Activated CD4-positive, alpha-beta memory T cell treated with anti-CD3 and anti-CD28 coated beads for 36 hours (primary cell): Measurements from ENCODE around the gene SPOUT1. TPM values are rescaled to one million over a fixed set of nuclear protein-coding genes. Genes with fewer than 3 reads are reported as not detected.
"Not testable (repeated sequence)": the region's sequence is repeated elsewhere in the genome, so short reads cannot be mapped to it uniquely, and the experiment has no call there.

Experiments
- CTCF ChIA-PET: fragments of 350-600 bp; sonication (Branson Sonifier 250); formaldehyde crosslinking; loops from one replicate; lab custom pipeline; 2021; ENCODE audit warnings: antibody characterized with exemption, inconsistent platforms; lab: Charles Lee
- POLR2A ChIA-PET: fragments of 350-600 bp; sonication (Branson Sonifier 250); formaldehyde crosslinking; loops from one replicate; lab custom pipeline; 2021; ENCODE audit warnings: antibody characterized with exemption; lab: Charles Lee
- DNase-seq: peaks from one replicate; pipeline ENCODE4 v3.0.0-alpha.2; 2020
- H3K27ac Mint-ChIP-seq: one replicate; pipeline ENCODE4 v1.8.0; 2021; ENCODE audit warnings: mixed read lengths
- H3K27me3 Mint-ChIP-seq: one replicate; pipeline ENCODE4 v1.8.0; 2021; ENCODE audit warnings: mixed read lengths
- H3K36me3 Mint-ChIP-seq: one replicate; pipeline ENCODE4 v1.8.0; 2021; ENCODE audit warnings: mixed read lengths
- H3K4me1 Mint-ChIP-seq: one replicate; pipeline ENCODE4 v1.8.0; 2021; ENCODE audit warnings: low read depth, mixed read lengths
- H3K4me3 Mint-ChIP-seq: one replicate; pipeline ENCODE4 v1.8.0; 2021; ENCODE audit warnings: mild to moderate bottlenecking, mixed read lengths
- H3K9me3 Mint-ChIP-seq: one replicate; pipeline ENCODE4 v1.8.0; 2021; ENCODE audit warnings: mixed read lengths
- intact Hi-C: fragments of 100-400 bp; cut with micrococcal nuclease; formaldehyde crosslinking; loops from one replicate; pipeline ENCODE4 v1.15.1; 2023
- total RNA-seq, 2 experiments: library from RNA; stranded (reverse); gene quantifications; one replicate each; pipeline ENCODE4 v1.2.3, GENCODE V29; 2021

Gene SPOUT1
- total RNA-seq, 2 experiments from 2014 or later = 89.2 to 94.2 TPM

DNA sequence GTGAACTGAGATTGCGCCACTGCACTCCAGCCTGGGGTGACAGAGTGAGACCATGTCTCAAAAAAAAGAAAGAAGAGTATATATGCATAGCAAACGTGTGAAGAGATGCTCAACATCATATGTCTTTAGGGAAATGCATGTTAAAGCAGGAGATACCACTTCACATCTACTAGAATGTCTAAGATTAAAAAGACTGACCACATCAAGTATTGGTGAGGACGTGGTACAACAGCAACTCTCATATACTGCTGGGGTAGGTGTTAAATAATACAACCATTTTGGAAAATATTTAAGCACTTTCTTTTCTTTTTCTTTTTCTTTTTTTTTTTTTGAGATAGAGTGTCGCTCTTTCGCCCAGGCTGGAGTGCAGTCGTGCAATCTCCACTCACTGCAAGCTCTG is 44.2 kb downstream of the SPOUT1 start:
- DNase-seq = no peak
- no peaks in the 10 kb centered on the region for H3K27me3 Mint-ChIP-seq
- H3K27ac Mint-ChIP-seq = peak overlapping the region; percentile 23
- POLR2A ChIA-PET = interaction anchor here (2.1 kb wide), 1 partner anchor 14 kb away, joined by 5 read pairs; no protein-coding TSS in a partner anchor
- no peak overlapping the region for H3K4me3 Mint-ChIP-seq
- H3K4me1 Mint-ChIP-seq = peaks cover 13% of the 10 kb centered on the region
- intact Hi-C loops = loop anchor here (5.0 kb wide), 1 partner anchor 42 kb away; the partner anchor contains the start of gene SPOUT1
- peaks cover 2% of the 10 kb centered on the region for H3K36me3 Mint-ChIP-seq
- CTCF ChIA-PET = no interaction called here
- peaks cover 4% of the 10 kb centered on the region for H3K9me3 Mint-ChIP-seq

DNA sequence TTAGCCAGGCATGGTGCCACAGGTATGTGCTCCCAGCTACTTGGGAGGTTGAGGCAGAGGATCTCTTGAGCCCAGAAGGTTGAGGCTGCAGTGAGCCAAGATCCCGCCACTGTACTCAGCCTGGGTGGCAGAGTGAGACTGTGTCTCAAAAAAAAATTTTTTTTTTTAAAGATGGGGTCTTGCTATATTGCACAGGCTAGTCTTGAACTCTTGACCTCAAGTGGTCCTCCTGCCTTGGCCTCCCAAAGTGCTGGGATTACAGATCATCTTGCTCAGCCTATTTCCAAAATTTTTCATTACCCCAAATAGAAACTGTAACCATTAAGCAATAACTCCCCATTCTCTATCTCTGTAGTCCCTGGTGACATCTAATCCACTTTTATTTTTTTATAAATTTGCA is 46.9 kb downstream of the SPOUT1 start:
- H3K4me1 Mint-ChIP-seq = no peaks in the 10 kb centered on the region
- POLR2A ChIA-PET = no interaction called here
- no peak overlapping the region for H3K4me3 Mint-ChIP-seq

DNA sequence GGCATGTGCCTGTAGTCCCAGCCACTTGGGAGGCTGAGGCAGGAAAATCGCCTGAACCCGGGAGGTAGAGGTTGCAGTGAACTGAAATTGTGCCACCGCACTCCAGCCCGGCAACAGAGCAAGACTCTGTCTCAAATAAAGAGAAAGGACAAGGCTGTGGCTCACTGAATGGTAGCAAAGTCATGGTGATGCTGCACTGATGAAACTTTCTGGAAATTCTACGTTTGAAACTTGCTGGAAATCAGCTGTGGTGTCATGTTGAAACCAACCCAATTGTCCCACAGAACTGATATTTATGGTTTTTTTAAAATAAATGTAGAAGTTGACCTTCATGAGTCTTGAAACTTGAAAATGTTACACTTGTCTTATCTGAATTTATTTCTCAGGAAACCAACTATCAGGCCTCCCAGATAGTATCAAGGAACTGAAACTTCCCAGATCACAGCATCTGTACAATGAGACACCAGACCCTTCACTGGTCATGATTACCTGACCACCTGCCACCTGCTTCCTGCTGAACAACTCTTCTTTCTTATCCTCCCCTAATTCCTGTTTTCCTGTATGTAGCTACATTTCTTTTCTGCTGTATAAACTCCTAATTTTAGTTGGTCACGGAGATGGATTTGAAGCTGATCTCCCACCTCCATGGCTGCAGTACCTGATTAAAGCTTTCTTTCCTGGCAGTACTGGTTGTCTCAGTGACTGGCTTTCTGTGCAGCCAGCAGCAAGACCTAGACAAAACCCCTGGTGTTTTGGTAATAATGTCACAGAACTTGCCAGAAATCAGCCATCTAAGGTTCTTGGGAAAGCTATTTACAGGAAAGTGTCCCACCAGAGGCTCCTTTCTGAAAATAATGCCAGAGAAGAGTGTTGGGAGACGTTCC is 48.2 kb downstream of the SPOUT1 start:
- intact Hi-C loops = no loop called here
- CTCF ChIA-PET = interaction anchor here (0.5 to 2.3 kb wide), 2 partner anchors 37 to 81 kb away, joined by 3 to 12 read pairs; partner anchors contain the start of gene ENDOG
- no peak overlapping the region for H3K4me3 Mint-ChIP-seq
- DNase-seq = no peak
- peaks cover 4% of the 10 kb centered on the region for H3K9me3 Mint-ChIP-seq
- H3K27me3 Mint-ChIP-seq = no peaks in the 10 kb centered on the region
- no peaks in the 10 kb centered on the region for H3K4me1 Mint-ChIP-seq
- H3K36me3 Mint-ChIP-seq = no peaks in the 10 kb centered on the region
- H3K27ac Mint-ChIP-seq = no peak overlapping the region
- POLR2A ChIA-PET = no interaction called here

More for the DNA sequence above, 46.9 kb downstream of the SPOUT1 start:
- peaks cover 4% of the 10 kb centered on the region for H3K9me3 Mint-ChIP-seq
- intact Hi-C loops = no loop called here
- no peak for DNase-seq
- CTCF ChIA-PET = interaction anchor here (2.3 kb wide), 1 partner anchor 36 kb away, joined by 12 read pairs; the partner anchor contains the start of gene ENDOG
- no peaks in the 10 kb centered on the region for H3K36me3 Mint-ChIP-seq
- H3K27me3 Mint-ChIP-seq = no peaks in the 10 kb centered on the region
- H3K27ac Mint-ChIP-seq = no peak overlapping the region

- CTCF ChIA-PET, H3K27ac Mint-ChIP-seq, intact Hi-C loops, H3K27me3 Mint-ChIP-seq, H3K36me3 Mint-ChIP-seq, H3K4me1 Mint-ChIP-seq, DNase-seq, POLR2A ChIA-PET, H3K9me3 Mint-ChIP-seq, H3K4me3 Mint-ChIP-seq: not testable (repeated sequence)
These were observed 49.5 kb downstream of the SPOUT1 start for GRCh38 chr9:128780093-128780492.

- H3K4me1 Mint-ChIP-seq = peaks cover 9% of the 10 kb centered on the region
- DNase-seq = no peak
- ChIA-PET POLR2A (no interaction called here), CTCF (no interaction called here)
- H3K27ac Mint-ChIP-seq = no peak overlapping the region
- intact Hi-C loops = loop anchor here (5.0 kb wide), 1 partner anchor 172 kb away; the partner anchor contains the start of genes DOLK and NUP188
- no peaks in the 10 kb centered on the region for H3K27me3 Mint-ChIP-seq
- no peaks in the 10 kb centered on the region for H3K36me3 Mint-ChIP-seq
- no peaks in the 10 kb centered on the region for H3K9me3 Mint-ChIP-seq
- H3K4me3 Mint-ChIP-seq = no peak overlapping the region
These were observed 54.8 kb downstream of the SPOUT1 start for GRCh38 chr9:128774804-128775203.

- ChIA-PET POLR2A (no interaction called here), CTCF (interaction anchor here (1.3 kb wide), 1 partner anchor 71 kb away, joined by 4 read pairs; the partner anchor contains the start of gene PKN3)
- Mint-ChIP-seq H3K9me3 (no peaks in the 10 kb centered on the region), H3K4me1 (peaks cover 17% of the 10 kb centered on the region), H3K4me3 (no peak overlapping the region), H3K36me3 (no peaks in the 10 kb centered on the region), H3K27ac (no peak overlapping the region), H3K27me3 (no peaks in the 10 kb centered on the region)
- intact Hi-C loops = loop anchor here (5.0 kb wide), 1 partner anchor 174 kb away; the partner anchor contains the start of genes DOLK and NUP188
- DNase-seq = no peak
These were observed 56.5 kb downstream of the SPOUT1 start for GRCh38 chr9:128773049-128773448.

DNA sequence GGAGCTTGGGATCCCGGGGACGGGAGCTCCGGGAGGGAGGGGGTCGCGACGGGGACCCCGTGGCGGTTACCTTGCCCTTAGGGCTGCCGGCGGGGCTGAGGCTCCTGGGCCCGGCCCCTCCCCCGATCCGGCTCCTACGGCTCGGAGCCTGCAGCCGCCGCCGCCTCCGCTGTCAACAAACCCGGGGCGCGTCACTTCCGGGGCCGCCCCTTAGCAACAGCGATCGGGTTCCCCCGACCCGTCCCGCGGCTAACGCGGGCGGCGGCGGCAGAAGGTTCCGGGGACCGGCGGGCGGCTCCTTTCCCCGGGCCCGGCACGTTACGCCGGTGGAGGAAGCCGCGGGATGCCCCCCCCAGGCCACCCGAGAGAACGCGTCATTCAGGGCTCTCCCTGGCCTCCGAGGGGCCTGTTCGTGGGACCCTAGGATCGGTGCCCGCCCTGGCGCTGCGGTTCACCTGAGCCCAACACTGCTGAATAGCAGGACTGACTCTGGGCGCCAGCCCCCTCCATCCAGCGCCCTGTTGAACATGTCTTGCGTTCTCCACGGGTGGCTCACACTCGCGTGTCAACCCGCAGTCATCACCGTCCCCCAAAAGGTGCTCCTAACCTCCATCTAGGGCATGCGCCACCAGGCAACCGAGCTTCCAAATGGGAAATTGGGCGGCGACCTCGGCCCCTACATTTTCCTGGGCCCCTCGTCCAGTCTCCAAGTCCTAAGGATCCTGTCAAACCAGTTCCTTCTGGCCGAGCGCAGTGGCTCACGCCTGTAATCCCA is 57.7 kb downstream of the SPOUT1 start, which contains the start of gene ZER1:
Gene ZER1, minus strand, starts transcription at position 183 of the 775 bp plus-strand sequence. CDS start 16,362 bp downstream, outside the sequence.
- H3K36me3 Mint-ChIP-seq = no peaks in the 10 kb centered on the region
- H3K27me3 Mint-ChIP-seq = no peaks in the 10 kb centered on the region
- H3K4me1 Mint-ChIP-seq = peaks cover 17% of the 10 kb centered on the region
- intact Hi-C loops = loop anchor here (1.0 to 5.0 kb wide), 4 partner anchors 15 to 175 kb away; partner anchors contain the start of genes DOLK, ENDOG, NUP188 and TBC1D13
- H3K27ac Mint-ChIP-seq = peak within 1 kb of the TSS; percentile 82
- peak; percentile 95 for DNase-seq
- H3K4me3 Mint-ChIP-seq = peak within 1 kb of the TSS; percentile 94
- no peaks in the 10 kb centered on the region for H3K9me3 Mint-ChIP-seq
- ChIA-PET CTCF (interaction anchor here (0.6 to 1.7 kb wide), 5 partner anchors 12 to 70 kb away, joined by 3 to 13 read pairs (median 4); partner anchors contain the start of genes ENDOG and PKN3), POLR2A (interaction anchor here (0.7 to 1.3 kb wide), 6 partner anchors 14 to 1225 kb away, joined by 3 to 7 read pairs (median 4); partner anchors contain the start of genes ENDOG, SPOUT1, TBC1D13 and ZDHHC12)

GRCh38 chr9:128771094-128771721 is 58.4 kb downstream of the SPOUT1 start:
- DNase-seq = peak; percentile 12
- H3K4me3 Mint-ChIP-seq = peak overlapping the region; percentile 94
- no peaks in the 10 kb centered on the region for H3K9me3 Mint-ChIP-seq
- intact Hi-C loops = loop anchor here (1.0 to 5.0 kb wide), 4 partner anchors 16 to 176 kb away; partner anchors contain the start of genes DOLK, ENDOG, NUP188 and TBC1D13
- H3K27me3 Mint-ChIP-seq = no peaks in the 10 kb centered on the region
- no peaks in the 10 kb centered on the region for H3K36me3 Mint-ChIP-seq
- peaks cover 17% of the 10 kb centered on the region for H3K4me1 Mint-ChIP-seq
- ChIA-PET POLR2A (interaction anchor here (0.7 to 1.3 kb wide), 7 partner anchors 15 to 1226 kb away, joined by 3 to 7 read pairs (median 4); partner anchors contain the start of genes ENDOG, SPOUT1, TBC1D13 and ZDHHC12), CTCF (interaction anchor here (0.6 to 1.7 kb wide), 6 partner anchors 11 to 123 kb away, joined by 3 to 13 read pairs (median 4); partner anchors contain the start of genes ENDOG and PKN3)
- peak overlapping the region; percentile 82 for H3K27ac Mint-ChIP-seq

DNA sequence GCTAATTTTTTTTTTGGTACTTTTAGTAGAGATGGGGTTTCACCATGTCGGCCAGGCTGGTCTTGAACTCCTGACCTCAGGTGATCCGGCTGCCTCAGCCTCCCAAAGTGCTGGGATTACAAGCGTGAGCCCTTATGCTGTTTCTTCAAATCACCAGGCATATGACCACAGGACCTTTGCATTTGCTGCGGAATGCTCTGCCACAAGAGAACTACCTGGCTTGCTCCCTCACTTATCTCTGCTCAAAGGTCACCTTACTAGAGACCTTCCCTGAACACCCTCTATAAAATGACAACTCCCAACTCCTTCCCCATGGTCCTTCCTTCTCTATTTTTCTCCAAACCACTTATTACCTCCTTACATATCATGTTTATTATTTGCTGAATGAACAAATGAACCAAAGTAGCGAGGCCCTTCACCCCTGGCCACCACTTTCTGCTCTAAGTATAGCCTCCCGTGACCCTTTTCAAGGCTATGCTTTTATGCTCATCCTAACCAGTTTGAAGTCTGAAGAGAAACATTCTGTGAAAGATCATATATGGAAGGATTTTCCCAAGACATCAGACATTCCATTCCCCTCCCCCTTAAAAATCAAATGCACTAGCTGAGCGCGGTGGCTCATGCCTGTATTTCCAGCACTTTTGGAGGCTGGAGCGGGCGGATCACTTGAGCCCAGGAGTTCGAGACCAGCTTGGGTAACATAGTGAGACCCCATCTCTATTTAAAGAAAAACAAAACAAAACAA is 59.1 kb downstream of the SPOUT1 start:
- intact Hi-C loops = loop anchor here (1.0 to 5.0 kb wide), 4 partner anchors 17 to 177 kb away; partner anchors contain the start of genes DOLK, ENDOG, NUP188 and TBC1D13
- Mint-ChIP-seq H3K36me3 (no peaks in the 10 kb centered on the region), H3K4me1 (peaks cover 17% of the 10 kb centered on the region), H3K4me3 (peak overlapping the region; percentile 94), H3K27ac (no peak overlapping the region), H3K9me3 (no peaks in the 10 kb centered on the region), H3K27me3 (no peaks in the 10 kb centered on the region)
- ChIA-PET CTCF (interaction anchor here (0.8 to 1.7 kb wide), 4 partner anchors 18 to 122 kb away, joined by 3 to 13 read pairs (median 3); partner anchors contain the start of gene ENDOG), POLR2A (interaction anchor here (0.7 to 1.3 kb wide), 6 partner anchors 16 to 86 kb away, joined by 3 to 7 read pairs (median 4); partner anchors contain the start of genes ENDOG, SPOUT1, TBC1D13 and ZDHHC12)
- no peak for DNase-seq
